Measurements from ENCODE around the gene IL1RAPL1.

The IL1RAPL1 gene

GRCh38 chrX:29726811-29727210, 1139.6 kb downstream of the IL1RAPL1 start:
- Histone ChIP-seq H3K36me3 (replicated peaks) (no peaks in the 10 kb centered on the region), H3K4me3 (ENCODE audit: low read depth, low read length) (no peak overlapping the region), H3K27me3 (replicated peaks) (no peaks in the 10 kb centered on the region), H3K27ac (no peak overlapping the region)
- no peak for TF ChIP-seq CTCF (IDR thresholded peaks at IDR 0.05; ENCODE audit: low read depth, low read length, missing control alignments)
- no peak for DNase-seq
- in situ Hi-C loops (cut with HindIII; ENCODE audit: low pct_ligation_motif_present, low sequenced_read_pairs) = no loop called here

GRCh38 chrX:29728639-29729038, 1141.4 kb downstream of the IL1RAPL1 start:
- in situ Hi-C loops (cut with HindIII; ENCODE audit: low pct_ligation_motif_present, low sequenced_read_pairs) = no loop called here
- Histone ChIP-seq H3K4me3 (ENCODE audit: low read depth, low read length) (no peak overlapping the region), H3K27me3 (replicated peaks) (no peaks in the 10 kb centered on the region), H3K27ac (no peak overlapping the region), H3K36me3 (replicated peaks) (no peaks in the 10 kb centered on the region)
- TF ChIP-seq CTCF (IDR thresholded peaks at IDR 0.05; ENCODE audit: low read depth, low read length, missing control alignments) = no peak
- DNase-seq = no peak

- no peaks in the 10 kb centered on the region for H3K36me3 ChIP-seq (replicated peaks)
- H3K27ac ChIP-seq = no peak overlapping the region
- TF ChIP-seq CTCF (IDR thresholded peaks at IDR 0.05; ENCODE audit: low read depth, low read length, missing control alignments) = no peak
- DNase-seq = no peak
- no peaks in the 10 kb centered on the region for H3K27me3 ChIP-seq (replicated peaks)
- in situ Hi-C loops (cut with HindIII; ENCODE audit: low pct_ligation_motif_present, low sequenced_read_pairs) = no loop called here
- no peak overlapping the region for H3K4me3 ChIP-seq (ENCODE audit: low read depth, low read length)
Measured at GRCh38 chrX:29744966-29745365, 1157.7 kb downstream of the IL1RAPL1 start.

GRCh38 chrX:29746326-29746725, 1159.1 kb downstream of the IL1RAPL1 start:
- TF ChIP-seq CTCF (IDR thresholded peaks at IDR 0.05; ENCODE audit: low read depth, low read length, missing control alignments) = no peak
- peak; percentile 6 for DNase-seq
- Histone ChIP-seq H3K4me3 (ENCODE audit: low read depth, low read length) (no peak overlapping the region), H3K36me3 (replicated peaks) (no peaks in the 10 kb centered on the region), H3K27me3 (replicated peaks) (no peaks in the 10 kb centered on the region), H3K27ac (no peak overlapping the region)
- in situ Hi-C loops (cut with HindIII; ENCODE audit: low pct_ligation_motif_present, low sequenced_read_pairs) = no loop called here

GRCh38 chrX:29762006-29762405, 1174.8 kb downstream of the IL1RAPL1 start:
- no peak for DNase-seq
- Histone ChIP-seq H3K4me3 (ENCODE audit: low read depth, low read length) (no peak overlapping the region), H3K27me3 (replicated peaks) (no peaks in the 10 kb centered on the region), H3K27ac (no peak overlapping the region), H3K36me3 (replicated peaks) (no peaks in the 10 kb centered on the region)
- TF ChIP-seq CTCF (IDR thresholded peaks at IDR 0.05; ENCODE audit: low read depth, low read length, missing control alignments) = no peak
- in situ Hi-C loops (cut with HindIII; ENCODE audit: low pct_ligation_motif_present, low sequenced_read_pairs) = no loop called here

GRCh38 chrX:29775890-29776289, 1188.6 kb downstream of the IL1RAPL1 start:
- in situ Hi-C loops (cut with HindIII; ENCODE audit: low pct_ligation_motif_present, low sequenced_read_pairs) = no loop called here
- Histone ChIP-seq H3K27ac (no peak overlapping the region), H3K36me3 (replicated peaks) (no peaks in the 10 kb centered on the region), H3K4me3 (ENCODE audit: low read depth, low read length) (no peak overlapping the region), H3K27me3 (replicated peaks) (no peaks in the 10 kb centered on the region)
- TF ChIP-seq CTCF (IDR thresholded peaks at IDR 0.05; ENCODE audit: low read depth, low read length, missing control alignments) = no peak
- DNase-seq = no peak

All from brain microvascular endothelial cell (primary cell).